Fibroblast of pulmonary artery (primary cell): ENCODE data around the gene TOE1.

Experiments used
- DNase-seq: peaks from one replicate; pipeline ENCODE4 v3.0.0-alpha.2; 2010; ENCODE audit warnings: low read depth
- H3K4me3 ChIP-seq: replicated peaks from 2 replicates; pipeline ENCODE4 v1.5.1; 2011; ENCODE audit warnings: low read depth, mild to moderate bottlenecking, control low read depth, low read length, moderate library complexity
- TF ChIP-seq, protein P1 (sequence below): IDR thresholded peaks from 2 replicates; pipeline ENCODE4 v1.5.1; 2011; ENCODE audit warnings: mild to moderate bottlenecking, control low read depth, low read length, inconsistent platforms; ENCODE audit errors: missing control alignments

TOE1 gene

GRCh38 chr1:45302505-45303150 lies 37.3 kb upstream of the TOE1 start:
- DNase-seq: no peak
- peak overlapping the region; percentile 63 for H3K4me3 ChIP-seq
- TF ChIP-seq, protein P1, sequence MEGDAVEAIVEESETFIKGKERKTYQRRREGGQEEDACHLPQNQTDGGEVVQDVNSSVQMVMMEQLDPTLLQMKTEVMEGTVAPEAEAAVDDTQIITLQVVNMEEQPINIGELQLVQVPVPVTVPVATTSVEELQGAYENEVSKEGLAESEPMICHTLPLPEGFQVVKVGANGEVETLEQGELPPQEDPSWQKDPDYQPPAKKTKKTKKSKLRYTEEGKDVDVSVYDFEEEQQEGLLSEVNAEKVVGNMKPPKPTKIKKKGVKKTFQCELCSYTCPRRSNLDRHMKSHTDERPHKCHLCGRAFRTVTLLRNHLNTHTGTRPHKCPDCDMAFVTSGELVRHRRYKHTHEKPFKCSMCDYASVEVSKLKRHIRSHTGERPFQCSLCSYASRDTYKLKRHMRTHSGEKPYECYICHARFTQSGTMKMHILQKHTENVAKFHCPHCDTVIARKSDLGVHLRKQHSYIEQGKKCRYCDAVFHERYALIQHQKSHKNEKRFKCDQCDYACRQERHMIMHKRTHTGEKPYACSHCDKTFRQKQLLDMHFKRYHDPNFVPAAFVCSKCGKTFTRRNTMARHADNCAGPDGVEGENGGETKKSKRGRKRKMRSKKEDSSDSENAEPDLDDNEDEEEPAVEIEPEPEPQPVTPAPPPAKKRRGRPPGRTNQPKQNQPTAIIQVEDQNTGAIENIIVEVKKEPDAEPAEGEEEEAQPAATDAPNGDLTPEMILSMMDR: no peak

DNA sequence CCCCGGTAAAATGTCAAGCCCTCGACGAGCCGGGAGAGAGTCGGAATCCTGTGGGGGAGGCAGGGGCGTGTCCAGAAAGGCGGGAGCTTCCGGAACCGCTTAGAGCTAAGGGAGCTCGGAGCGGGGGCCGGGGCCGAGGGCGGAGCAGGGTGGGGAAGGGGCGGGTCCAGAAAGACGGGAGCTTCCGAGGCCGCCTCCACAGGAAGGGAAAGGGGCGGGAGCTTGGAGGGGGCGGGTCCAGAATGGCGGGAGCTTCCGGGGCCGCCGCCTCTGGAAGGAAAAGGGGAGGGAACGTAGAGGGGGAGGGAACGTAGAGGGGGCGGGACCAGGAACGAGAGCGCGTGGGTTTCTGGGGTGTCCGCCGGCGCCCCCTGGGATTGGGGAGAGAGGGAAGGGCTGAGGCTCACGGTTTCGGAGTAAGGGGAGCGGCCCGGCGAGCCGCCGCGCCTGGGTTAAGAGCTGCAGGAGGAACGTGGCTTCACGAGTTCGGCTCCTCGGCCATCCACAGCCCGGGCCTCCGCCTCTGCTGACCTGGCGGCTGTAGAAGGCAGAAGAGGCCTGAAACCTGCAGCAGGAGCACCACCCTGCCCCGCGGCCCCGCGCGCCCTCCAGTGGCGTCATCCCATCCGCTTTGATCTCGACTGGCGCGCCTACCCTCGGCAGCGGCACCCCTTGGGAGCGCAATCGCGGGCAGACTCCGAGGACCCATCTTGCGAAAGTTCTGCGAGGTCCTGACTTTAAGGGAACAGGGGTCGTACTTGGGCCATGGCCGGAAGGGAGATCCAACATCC lies 36.3 kb upstream of the TOE1 start:
- peak; percentile 98 for DNase-seq
- H3K4me3 ChIP-seq: peak overlapping the region; percentile 74
- TF ChIP-seq, protein P1: peak; percentile 46

- H3K4me3 ChIP-seq: peak overlapping the region; percentile 74
- DNase-seq: no peak
- TF ChIP-seq, protein P1: no peak
Measured at GRCh38 chr1:45304311-45305081, 35.5 kb upstream of the TOE1 start.

- TF ChIP-seq, protein P1: no peak
- no peak overlapping the region for H3K4me3 ChIP-seq
- no peak for DNase-seq
Measured at GRCh38 chr1:45305231-45305630, 34.7 kb upstream of the TOE1 start.

GRCh38 chr1:45306319-45306718 lies 33.7 kb upstream of the TOE1 start:
- TF ChIP-seq, protein P1: no peak
- no peak overlapping the region for H3K4me3 ChIP-seq
- no peak for DNase-seq

GRCh38 chr1:45306905-45307304 lies 33.1 kb upstream of the TOE1 start:
- TF ChIP-seq, protein P1: no peak
- DNase-seq: no peak
- H3K4me3 ChIP-seq: no peak overlapping the region
